Keratinocyte (primary cell): ENCODE measurements around the gene TCP11L1. TPM values are rescaled to one million over a fixed set of nuclear protein-coding genes. Genes with fewer than 3 reads are reported as not detected.

Experiments
- DNase-seq: peaks from one replicate; pipeline ENCODE4 v3.0.0-alpha.2; 2011; ENCODE audit warnings: low read depth, missing footprints, low spot score
- FAIRE-seq: peaks from 2 replicates; lab custom pipeline; 2011; peaks lifted over from hg19 to GRCh38; lab: Jason Lieb, UNC
- H2AFZ ChIP-seq: 2 replicates; pipeline ENCODE4 v1.6.0; 2012; ENCODE audit warnings: low read length, control low read depth, inconsistent platforms; ENCODE audit not compliant: control insufficient read depth
- H3K27ac ChIP-seq: 2 replicates; pipeline ENCODE4 v1.5.1; 2011; ENCODE audit warnings: low read length; ENCODE audit not compliant: control insufficient read depth, insufficient read depth
- H3K27me3 ChIP-seq: 3 replicates; pipeline ENCODE4 v1.6.0; 2011; ENCODE audit warnings: low read length; ENCODE audit not compliant: control insufficient read depth, insufficient read depth; ENCODE audit errors: extremely low read depth
- H3K36me3 ChIP-seq, 2 experiments: 2 replicates in 1 of 2; 3 replicates in 1 of 2; pipeline ENCODE4 v1.5.1; 2011; ENCODE audit warnings: low read length in 2 of 2, mild to moderate bottlenecking in 1 of 2; ENCODE audit not compliant: control insufficient read depth in 2 of 2, insufficient read depth in 2 of 2; ENCODE audit errors: extremely low read depth in 1 of 2
- H3K4me1 ChIP-seq: 3 replicates; pipeline ENCODE4 v1.5.1; 2011; ENCODE audit warnings: low read length; ENCODE audit not compliant: control insufficient read depth, insufficient read depth; ENCODE audit errors: extremely low read depth
- H3K4me2 ChIP-seq: 3 replicates; pipeline ENCODE4 v1.6.0; 2011; ENCODE audit warnings: low read depth, low read length; ENCODE audit not compliant: control insufficient read depth, insufficient read depth; ENCODE audit errors: extremely low read depth
- H3K4me3 ChIP-seq, 3 experiments: fragments of 200-600 bp in 1 of 3; sonication (generic) in 1 of 3; 2 replicates in 2 of 3; 3 replicates in 1 of 3; pipeline ENCODE4 v1.5.1; 2011 to 2016; ENCODE audit warnings: low read length in 3 of 3, mild to moderate bottlenecking in 3 of 3, control low read depth in 2 of 3, inconsistent platforms in 1 of 3, low read depth in 1 of 3, mixed read lengths in 1 of 3, mixed run types in 1 of 3, moderate library complexity in 1 of 3; ENCODE audit not compliant: control insufficient read depth in 2 of 3, insufficient read depth in 2 of 3; ENCODE audit errors: extremely low read depth in 1 of 3
- H3K79me2 ChIP-seq: 2 replicates; pipeline ENCODE4 v1.6.0; 2012; ENCODE audit warnings: low read length; ENCODE audit not compliant: control insufficient read depth, insufficient read depth
- H3K9ac ChIP-seq: 3 replicates; pipeline ENCODE4 v1.6.0; 2011; ENCODE audit warnings: low read length; ENCODE audit not compliant: control insufficient read depth, insufficient read depth; ENCODE audit errors: extremely low read depth
- H3K9me1 ChIP-seq: 3 replicates; pipeline ENCODE4 v1.6.0; 2011; ENCODE audit warnings: low read length; ENCODE audit not compliant: control insufficient read depth, insufficient read depth; ENCODE audit errors: extremely low read depth
- H3K9me3 ChIP-seq: 2 replicates; pipeline ENCODE4 v1.5.1; 2012; ENCODE audit warnings: low read depth, low read length; ENCODE audit not compliant: control insufficient read depth
- H4K20me1 ChIP-seq: 3 replicates; pipeline ENCODE4 v1.6.0; 2011; ENCODE audit warnings: low read length; ENCODE audit not compliant: control insufficient read depth, insufficient read depth; ENCODE audit errors: extremely low read depth
- CTCF ChIP-seq, 3 experiments: IDR thresholded peaks in 1 of 3; conservative IDR thresholded peaks in 1 of 3; optimal IDR thresholded peaks in 1 of 3; 2 replicates in 2 of 3; 3 replicates in 1 of 3; pipeline versions ENCODE3 to v1.5.1; 2011; ENCODE audit warnings: low read length in 3 of 3, mild to moderate bottlenecking in 3 of 3, moderate library complexity in 2 of 3, control low read depth in 1 of 3, inconsistent platforms in 1 of 3; ENCODE audit not compliant: insufficient read depth in 2 of 3; ENCODE audit errors: extremely low read depth in 1 of 3
- EZH2 ChIP-seq: IDR thresholded peaks from one replicate; pipeline ENCODE4 v1.6.1; 2012; ENCODE audit warnings: inconsistent platforms, mild to moderate bottlenecking, low read length, moderate library complexity
- dilution Hi-C: fragments of 300-500 bp; cut with MboI; formaldehyde crosslinking; loops from one replicate; pipeline ENCODE4 v1.7.0; 2020; ENCODE audit warnings: low sequenced_read_pairs; ENCODE audit not compliant: extremely low pct_ligation_motif_present
- polyA plus RNA-seq, 5 experiments: library from polyadenylated mRNA; depleted of rRNA in 3 of 5; stranded (reverse) in 3 of 5; stranded (forward) in 1 of 5; unstranded in 1 of 5; fragments of >200 nt; gene quantifications; 1 replicate in 1 of 5; 2 replicates in 3 of 5; 3 replicates in 1 of 5; pipeline versions ENCODE4 v1.2.1 to v1.2.3, GENCODE V29; 2011 to 2012; ENCODE audit warnings: missing spikeins in 2 of 5, low read depth in 1 of 5, low replicate concordance in 1 of 5

TCP11L1 gene
- polyA plus RNA-seq, 1 donor (not counting 4 experiments of a cell fraction or from before 2014, with no cell fraction given): 22.8 TPM

- no peak overlapping the region for H3K27ac ChIP-seq
- TF ChIP-seq EZH2 (no peak), CTCF (optimal IDR thresholded peaks at IDR 0.05 in 1 of 3, IDR thresholded peaks at IDR 0.05 in 1 of 3, conservative IDR thresholded peaks at IDR 0.05 in 1 of 3; ENCODE audit: extremely low read depth in 1 of 3, insufficient read depth in 2 of 3, low read length in 3 of 3) (no peak)
- H3K9me1 ChIP-seq: no peaks in the 10 kb centered on the region
- no peak overlapping the region for H3K4me3 ChIP-seq
- DNase-seq (no peak), FAIRE-seq (no peak)
- dilution Hi-C loops: no loop called here
- no peaks in the 10 kb centered on the region for H3K4me1 ChIP-seq
- H3K9ac ChIP-seq: no peak overlapping the region
- no peaks in the 10 kb centered on the region for H3K9me3 ChIP-seq
- H3K79me2 ChIP-seq: no peaks in the 10 kb centered on the region
- no peak overlapping the region for H2AFZ ChIP-seq
- H3K4me2 ChIP-seq: no peak overlapping the region
- peaks cover 11% of the 10 kb centered on the region in 2 experiments for H3K36me3 ChIP-seq
- H4K20me1 ChIP-seq: no peaks in the 10 kb centered on the region
- no peaks in the 10 kb centered on the region for H3K27me3 ChIP-seq
Observed at GRCh38 chr11:33103836-33104235, 64.5 kb downstream of the TCP11L1 start.

DNA sequence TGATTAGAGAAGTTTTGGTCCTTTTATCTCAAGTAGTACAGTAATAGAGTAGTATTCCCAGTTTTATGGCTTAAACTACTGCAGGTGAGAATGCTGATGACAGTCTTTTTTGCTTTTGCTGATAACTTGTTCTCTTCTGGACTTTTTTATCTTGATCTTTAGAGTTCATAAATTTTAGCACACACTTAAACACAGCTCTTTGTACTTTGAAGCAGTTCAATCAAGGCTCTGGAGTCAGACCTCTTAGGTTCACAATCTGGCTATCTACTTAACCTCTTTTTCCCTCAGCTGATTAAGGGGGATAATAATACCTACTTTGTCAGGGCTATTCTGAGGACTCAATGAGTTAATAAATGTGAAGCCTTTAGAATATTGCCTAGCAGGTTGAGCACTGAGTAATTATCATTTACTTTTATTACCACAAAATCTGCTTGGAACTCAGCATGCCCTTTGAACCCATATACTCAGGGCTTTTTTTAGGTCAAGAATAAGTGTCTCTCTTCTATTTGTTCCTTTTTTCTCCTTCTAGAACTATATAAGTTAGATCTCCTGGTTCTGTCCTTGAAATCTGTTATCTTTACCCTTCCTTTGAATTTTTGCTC, 70.0 kb downstream of the TCP11L1 start:
- Histone ChIP-seq H3K9me1 (no peaks in the 10 kb centered on the region), H2AFZ (no peak overlapping the region), H3K9me3 (no peaks in the 10 kb centered on the region), H3K4me3 (no peak overlapping the region), H3K9ac (no peak overlapping the region), H3K79me2 (no peaks in the 10 kb centered on the region), H3K27ac (no peak overlapping the region), H3K4me2 (no peak overlapping the region), H4K20me1 (no peaks in the 10 kb centered on the region), H3K27me3 (no peaks in the 10 kb centered on the region), H3K4me1 (no peaks in the 10 kb centered on the region), H3K36me3 (peaks cover 3 to 7% of the 10 kb centered on the region in 2 experiments)
- FAIRE-seq (no peak), DNase-seq (no peak)
- TF ChIP-seq EZH2: no peak
- no peak for TF ChIP-seq CTCF (optimal IDR thresholded peaks at IDR 0.05 in 1 of 3, IDR thresholded peaks at IDR 0.05 in 1 of 3, conservative IDR thresholded peaks at IDR 0.05 in 1 of 3; ENCODE audit: extremely low read depth in 1 of 3, insufficient read depth in 2 of 3, low read length in 3 of 3)
- dilution Hi-C loops: no loop called here
